Keratinocyte (primary cell): Measurements from ENCODE around the gene RAPGEF1.

ENCODE experiments used
- EZH2 ChIP-seq: IDR thresholded peaks from one replicate; pipeline ENCODE4 v1.6.1; 2012; ENCODE audit warnings: inconsistent platforms, mild to moderate bottlenecking, low read length, moderate library complexity
- TF ChIP-seq, protein P1 (sequence below), 3 experiments: IDR thresholded peaks in 1 of 3; conservative IDR thresholded peaks in 1 of 3; optimal IDR thresholded peaks in 1 of 3; 2 replicates in 2 of 3; 3 replicates in 1 of 3; pipeline versions ENCODE3 to v1.5.1; 2011; ENCODE audit warnings: low read length in 3 of 3, mild to moderate bottlenecking in 3 of 3, moderate library complexity in 2 of 3, control low read depth in 1 of 3, inconsistent platforms in 1 of 3; ENCODE audit not compliant: insufficient read depth in 2 of 3; ENCODE audit errors: extremely low read depth in 1 of 3

GRCh38 chr9:131666029-131666428, 73.8 kb downstream of the RAPGEF1 start:
- TF ChIP-seq, protein P1, sequence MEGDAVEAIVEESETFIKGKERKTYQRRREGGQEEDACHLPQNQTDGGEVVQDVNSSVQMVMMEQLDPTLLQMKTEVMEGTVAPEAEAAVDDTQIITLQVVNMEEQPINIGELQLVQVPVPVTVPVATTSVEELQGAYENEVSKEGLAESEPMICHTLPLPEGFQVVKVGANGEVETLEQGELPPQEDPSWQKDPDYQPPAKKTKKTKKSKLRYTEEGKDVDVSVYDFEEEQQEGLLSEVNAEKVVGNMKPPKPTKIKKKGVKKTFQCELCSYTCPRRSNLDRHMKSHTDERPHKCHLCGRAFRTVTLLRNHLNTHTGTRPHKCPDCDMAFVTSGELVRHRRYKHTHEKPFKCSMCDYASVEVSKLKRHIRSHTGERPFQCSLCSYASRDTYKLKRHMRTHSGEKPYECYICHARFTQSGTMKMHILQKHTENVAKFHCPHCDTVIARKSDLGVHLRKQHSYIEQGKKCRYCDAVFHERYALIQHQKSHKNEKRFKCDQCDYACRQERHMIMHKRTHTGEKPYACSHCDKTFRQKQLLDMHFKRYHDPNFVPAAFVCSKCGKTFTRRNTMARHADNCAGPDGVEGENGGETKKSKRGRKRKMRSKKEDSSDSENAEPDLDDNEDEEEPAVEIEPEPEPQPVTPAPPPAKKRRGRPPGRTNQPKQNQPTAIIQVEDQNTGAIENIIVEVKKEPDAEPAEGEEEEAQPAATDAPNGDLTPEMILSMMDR (optimal IDR thresholded peaks at IDR 0.05 in 1 of 3, IDR thresholded peaks at IDR 0.05 in 1 of 3, conservative IDR thresholded peaks at IDR 0.05 in 1 of 3; ENCODE audit: extremely low read depth in 1 of 3, insufficient read depth in 2 of 3, low read length in 3 of 3), result no peak
- no peak for TF ChIP-seq EZH2
